Esophagus squamous epithelium (tissue), 5 donors: ENCODE data around the gene CTNNA3. TPM values are rescaled to one million over a fixed set of nuclear protein-coding genes. Genes with fewer than 3 reads are reported as not detected.

ENCODE experiments used
- DNase-seq: peaks from one replicate; lab custom pipeline; 2025; lab: John Stamatoyannopoulos, UW
- H3K27ac ChIP-seq, 4 donors: fragments of 200-600 bp; sonication (generic); one replicate each; pipeline ENCODE4 v1.5.1; 2016 to 2019; ENCODE audit warnings: mild to moderate bottlenecking in 1 of 4
- H3K27me3 ChIP-seq, 4 donors: fragments of 200-600 bp; sonication (generic); 1 replicate in 3 of 4; 2 replicates in 1 of 4; pipeline versions ENCODE4 v1.5.1 to v1.6.0; 2017 to 2021; ENCODE audit warnings: antibody characterized with exemption in 1 of 4
- H3K36me3 ChIP-seq, 3 donors: fragments of 200-600 bp; sonication (generic); one replicate each; pipeline ENCODE4 v1.5.1; 2016 to 2019
- H3K4me1 ChIP-seq, 3 donors: fragments of 200-600 bp; sonication (generic); one replicate each; pipeline ENCODE4 v1.5.1; 2017 to 2019
- H3K4me3 ChIP-seq, 4 donors: fragments of 200-600 bp; sonication (generic); 1 replicate in 3 of 4; 2 replicates in 1 of 4; pipeline ENCODE4 v1.5.1; 2016 to 2019; ENCODE audit warnings: mild to moderate bottlenecking in 2 of 4, moderate library complexity in 1 of 4
- H3K9me3 ChIP-seq, 3 donors: fragments of 200-600 bp; sonication (generic); one replicate each; pipeline ENCODE4 v1.5.1; 2016 to 2019
- POLR2A ChIP-seq, 4 donors: fragments of 450-650 bp; IDR thresholded peaks; one replicate each; pipeline ENCODE4 v1.6.1; 2017; ENCODE audit warnings: antibody characterized with exemption in 4 of 4, mild to moderate bottlenecking in 4 of 4, moderate library complexity in 3 of 4
- WGBS, 2 donors: methylation state at CpG; one replicate each; pipeline ENCODE4 v1.1.5; 2018; 5-methylcytosine and 5-hydroxymethylcytosine counted together
- intact Hi-C: fragments of 100-400 bp; cut with DNase I; formaldehyde crosslinking; loops from one replicate; pipeline ENCODE4 v1.15.0; 2022
- total RNA-seq, 4 donors: library from RNA; depleted of rRNA; stranded (reverse); fragments of >200 nt; gene quantifications; one replicate each; pipeline ENCODE4 v1.1.0, GENCODE V29; 2016
- TF ChIP-seq, protein P1 (sequence below), 6 experiments: fragments of 450-650 bp in 4 of 6; fragments of 200-600 bp in 2 of 6; sonication (generic) in 2 of 6; IDR thresholded peaks; one replicate each; pipeline ENCODE4 v1.5.1; 2016 to 2019; ENCODE audit warnings: antibody characterized with exemption in 6 of 6, mild to moderate bottlenecking in 4 of 6, moderate library complexity in 4 of 6
- donor health status: DM: yes; HTN: yes; CAD: no.

The CTNNA3 gene
- total RNA-seq, 4 donors from 2014 or later, result 0.29 to 1.9 (median 0.61) TPM; not detected in 1

DNA sequence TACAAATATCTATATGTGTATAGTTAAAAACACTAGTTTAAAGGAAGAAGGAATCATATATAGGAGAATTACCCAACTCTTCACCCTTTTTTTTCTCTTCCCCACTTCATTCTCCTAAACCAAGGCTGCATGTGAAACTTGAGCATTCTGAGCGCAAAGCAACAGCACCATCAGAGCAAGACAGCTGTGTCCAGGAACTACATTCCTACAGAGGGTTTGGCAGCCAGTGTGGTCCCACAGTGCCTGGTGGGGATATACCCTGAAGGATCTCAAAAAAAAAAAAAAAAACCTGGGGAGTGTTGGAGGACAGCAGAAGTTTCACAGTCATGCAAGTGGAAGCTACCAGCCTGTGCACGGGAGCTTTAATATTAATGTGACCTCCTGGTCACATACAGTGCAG lies 310.4 kb downstream of the CTNNA3 start:
- no peak for DNase-seq
- H3K27ac ChIP-seq, result no peak overlapping the region
- no peak overlapping the region for H3K4me3 ChIP-seq
- H3K4me1 ChIP-seq, result no peaks in the 10 kb centered on the region
- 83 to 90% methylated on average over 2 of the region's 2 CpGs for WGBS, 2 donors
- H3K9me3 ChIP-seq, result no peaks in the 10 kb centered on the region
- TF ChIP-seq, protein P1, sequence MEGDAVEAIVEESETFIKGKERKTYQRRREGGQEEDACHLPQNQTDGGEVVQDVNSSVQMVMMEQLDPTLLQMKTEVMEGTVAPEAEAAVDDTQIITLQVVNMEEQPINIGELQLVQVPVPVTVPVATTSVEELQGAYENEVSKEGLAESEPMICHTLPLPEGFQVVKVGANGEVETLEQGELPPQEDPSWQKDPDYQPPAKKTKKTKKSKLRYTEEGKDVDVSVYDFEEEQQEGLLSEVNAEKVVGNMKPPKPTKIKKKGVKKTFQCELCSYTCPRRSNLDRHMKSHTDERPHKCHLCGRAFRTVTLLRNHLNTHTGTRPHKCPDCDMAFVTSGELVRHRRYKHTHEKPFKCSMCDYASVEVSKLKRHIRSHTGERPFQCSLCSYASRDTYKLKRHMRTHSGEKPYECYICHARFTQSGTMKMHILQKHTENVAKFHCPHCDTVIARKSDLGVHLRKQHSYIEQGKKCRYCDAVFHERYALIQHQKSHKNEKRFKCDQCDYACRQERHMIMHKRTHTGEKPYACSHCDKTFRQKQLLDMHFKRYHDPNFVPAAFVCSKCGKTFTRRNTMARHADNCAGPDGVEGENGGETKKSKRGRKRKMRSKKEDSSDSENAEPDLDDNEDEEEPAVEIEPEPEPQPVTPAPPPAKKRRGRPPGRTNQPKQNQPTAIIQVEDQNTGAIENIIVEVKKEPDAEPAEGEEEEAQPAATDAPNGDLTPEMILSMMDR (IDR thresholded peaks at IDR 0.05), result no peak
- TF ChIP-seq POLR2A (IDR thresholded peaks at IDR 0.05), result no peak
- intact Hi-C loops, result no loop called here
- H3K27me3 ChIP-seq, result no peaks in the 10 kb centered on the region
- H3K36me3 ChIP-seq, result no peaks in the 10 kb centered on the region

DNA sequence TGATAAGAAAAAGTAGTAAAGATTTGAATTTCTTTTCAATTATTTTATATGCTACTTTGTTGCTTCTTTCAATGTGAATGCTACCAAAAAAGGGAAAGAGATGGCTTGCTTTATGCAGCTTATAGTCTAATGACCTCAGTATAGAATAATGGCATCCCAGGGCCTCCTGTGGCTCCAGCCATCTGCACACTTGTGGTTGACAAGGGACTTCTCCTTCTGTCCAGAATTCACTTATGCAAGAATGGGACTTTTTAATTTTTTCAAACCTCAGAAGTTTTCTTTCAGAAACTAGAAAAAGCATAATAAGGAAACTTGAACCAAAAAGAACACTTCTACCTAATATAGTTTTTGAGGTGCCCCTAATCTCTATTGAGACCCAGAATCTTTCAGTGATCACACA lies 310.9 kb downstream of the CTNNA3 start:
- intact Hi-C loops, result no loop called here
- H3K27ac ChIP-seq, result no peak overlapping the region
- TF ChIP-seq, protein P1 (IDR thresholded peaks at IDR 0.05), result no peak
- no peak for TF ChIP-seq POLR2A (IDR thresholded peaks at IDR 0.05)
- DNase-seq, result no peak
- H3K27me3 ChIP-seq, result no peaks in the 10 kb centered on the region
- no peaks in the 10 kb centered on the region for H3K4me1 ChIP-seq
- no peaks in the 10 kb centered on the region for H3K36me3 ChIP-seq
- H3K4me3 ChIP-seq, result no peak overlapping the region
- no peaks in the 10 kb centered on the region for H3K9me3 ChIP-seq

DNA sequence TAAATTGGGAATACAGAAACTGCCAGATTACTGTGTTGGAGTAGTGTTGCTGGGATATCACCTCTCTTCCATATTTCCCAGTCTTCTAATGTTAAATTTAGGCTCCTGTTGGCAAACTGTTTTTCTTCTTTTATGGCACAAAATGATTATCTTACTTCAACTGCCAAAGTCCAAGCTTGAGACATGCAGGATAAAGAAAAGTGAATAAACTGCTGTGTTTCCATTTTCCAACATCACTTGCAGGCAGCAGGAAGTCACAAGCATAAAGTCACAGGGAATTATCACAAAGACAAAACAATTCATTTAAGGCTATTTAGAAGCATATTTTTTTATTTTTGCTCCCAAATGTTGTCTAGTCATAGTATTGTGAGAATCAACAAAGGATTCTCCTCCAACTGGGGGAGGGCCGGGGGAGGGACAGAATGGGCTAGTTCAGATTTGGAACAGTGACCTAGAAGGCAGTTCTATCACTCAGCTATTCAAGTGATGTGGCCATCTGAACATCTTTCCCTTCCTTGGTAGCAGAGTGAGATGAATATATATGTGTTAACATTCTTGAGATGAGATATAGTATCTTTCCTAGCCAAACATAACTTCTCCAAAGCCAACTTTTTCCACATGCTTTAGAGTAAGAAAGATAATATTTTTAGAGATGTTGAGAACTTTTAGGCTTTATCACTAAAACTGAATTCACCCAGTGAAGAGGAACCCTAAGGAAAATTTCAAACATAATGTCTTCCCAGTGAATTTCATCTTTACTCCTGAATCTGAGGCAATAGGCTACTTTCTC lies 364.7 kb downstream of the CTNNA3 start:
- Histone ChIP-seq H3K4me3 (no peak overlapping the region), H3K9me3 (no peaks in the 10 kb centered on the region), H3K4me1 (no peaks in the 10 kb centered on the region), H3K27ac (no peak overlapping the region), H3K36me3 (no peaks in the 10 kb centered on the region), H3K27me3 (no peaks in the 10 kb centered on the region)
- no peak for DNase-seq
- intact Hi-C loops, result no loop called here
- 58 to 100% methylated on average over 1 of the region's 1 CpG for WGBS, 2 donors
- TF ChIP-seq, protein P1 (IDR thresholded peaks at IDR 0.05), result no peak
- no peak for TF ChIP-seq POLR2A (IDR thresholded peaks at IDR 0.05)

DNA sequence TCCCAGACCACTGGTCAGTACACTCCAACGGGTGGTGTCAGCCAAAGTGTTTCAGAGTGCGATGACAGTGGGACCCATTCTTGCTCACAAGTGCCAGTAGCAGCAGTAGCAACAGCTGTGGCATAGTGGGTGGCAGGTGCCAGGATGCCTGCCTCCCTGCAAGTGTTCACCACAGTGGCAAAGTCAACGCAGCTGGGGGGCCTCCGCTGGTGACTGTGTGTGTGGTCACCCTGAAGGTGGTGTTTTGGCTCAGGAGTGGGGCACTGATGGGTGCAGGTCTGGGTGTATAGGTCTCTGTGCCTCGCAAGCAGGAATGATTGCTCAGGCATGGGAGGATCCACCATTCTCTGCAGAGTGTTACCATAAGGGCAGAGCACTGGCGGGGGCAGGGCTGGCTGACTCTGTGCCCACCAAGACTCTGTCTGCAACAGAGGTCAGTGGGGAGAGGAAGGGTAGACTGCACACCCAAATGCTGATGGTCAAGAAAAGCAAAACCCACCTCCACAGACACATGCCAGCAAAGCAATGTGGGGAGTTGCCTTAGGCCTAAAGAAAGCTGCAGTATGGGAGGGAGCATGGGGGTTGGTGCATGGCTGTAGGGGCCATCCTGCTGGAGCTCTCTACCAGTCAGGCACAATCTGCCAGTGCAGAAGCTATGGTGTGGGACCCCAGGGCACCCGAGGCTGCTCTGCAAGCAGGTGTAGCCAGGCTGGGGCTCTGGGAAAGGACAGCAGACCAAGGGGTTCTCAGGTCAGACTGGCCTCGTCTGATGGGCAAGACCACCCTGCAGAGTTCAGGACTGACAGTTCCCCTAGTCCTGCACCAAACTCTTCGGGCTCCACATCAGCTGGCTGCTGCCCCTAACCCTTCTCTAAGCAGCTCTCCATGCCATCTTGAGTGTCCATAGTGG lies 368.1 kb downstream of the CTNNA3 start:
- Histone ChIP-seq H3K4me1 (no peaks in the 10 kb centered on the region), H3K27me3 (no peaks in the 10 kb centered on the region), H3K27ac (no peak overlapping the region), H3K36me3 (no peaks in the 10 kb centered on the region), H3K4me3 (no peak overlapping the region), H3K9me3 (peaks cover 0 to 3% (median 0%) of the 10 kb centered on the region in 3 donors)
- 43 to 64% methylated on average over 5 of the region's 9 CpGs for WGBS, 2 donors
- TF ChIP-seq POLR2A (IDR thresholded peaks at IDR 0.05), result no peak
- TF ChIP-seq, protein P1 (IDR thresholded peaks at IDR 0.05), result no peak
- intact Hi-C loops, result no loop called here
- DNase-seq, result no peak

DNA sequence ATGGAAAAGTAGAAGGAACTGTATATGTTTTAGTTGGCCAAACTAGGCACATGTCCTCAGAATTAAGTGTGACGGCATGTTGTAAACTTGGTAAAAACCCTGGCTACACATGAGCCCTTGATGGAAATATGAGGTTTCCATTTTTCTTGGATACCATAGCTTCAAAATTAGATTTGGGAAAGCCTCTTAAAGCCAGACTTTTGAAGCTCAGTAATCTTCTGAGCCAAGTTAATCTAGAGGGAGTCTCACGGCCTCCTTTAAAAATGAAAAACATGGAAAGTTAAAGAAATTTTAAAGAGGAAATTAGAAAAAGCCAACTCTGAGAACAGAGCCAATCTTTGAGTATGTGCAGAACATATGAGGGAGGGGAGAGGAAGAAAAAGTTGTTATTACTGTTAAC lies 376.0 kb downstream of the CTNNA3 start:
- TF ChIP-seq POLR2A (IDR thresholded peaks at IDR 0.05), result no peak
- TF ChIP-seq, protein P1 (IDR thresholded peaks at IDR 0.05), result no peak
- intact Hi-C loops, result no loop called here
- H3K4me1 ChIP-seq, result no peaks in the 10 kb centered on the region
- H3K27ac ChIP-seq, result no peak overlapping the region
- no peak for DNase-seq
- 40 to 61% methylated on average over 2 of the region's 2 CpGs for WGBS, 2 donors
- no peak overlapping the region for H3K4me3 ChIP-seq
- H3K9me3 ChIP-seq, result no peaks in the 10 kb centered on the region
- H3K27me3 ChIP-seq, result no peaks in the 10 kb centered on the region
- no peaks in the 10 kb centered on the region for H3K36me3 ChIP-seq
